GM12875 (cell line): Measurements from ENCODE around the gene CDK5RAP1.

Experiments used
- H3K4me3 ChIP-seq: one replicate; pipeline ENCODE4 v1.5.1; 2011; ENCODE audit warnings: low read depth, low read length, control low read depth
- CTCF ChIP-seq: IDR thresholded peaks from 2 replicates; pipeline ENCODE4 v1.5.1; 2011; ENCODE audit warnings: low read depth, mild to moderate bottlenecking, control low read depth, inconsistent platforms, low read length, moderate library complexity, borderline replicate concordance; ENCODE audit not compliant: insufficient read depth

The CDK5RAP1 gene

GRCh38 chr20:33412484-33412838 is 11.1 kb upstream of the CDK5RAP1 start:
- no peak overlapping the region for H3K4me3 ChIP-seq
- no peak for TF ChIP-seq CTCF

GRCh38 chr20:33411711-33412483 is 10.6 kb upstream of the CDK5RAP1 start:
- no peak for TF ChIP-seq CTCF
- H3K4me3 ChIP-seq = no peak overlapping the region

GRCh38 chr20:33411242-33411641 is 9.9 kb upstream of the CDK5RAP1 start:
- no peak for TF ChIP-seq CTCF
- H3K4me3 ChIP-seq = no peak overlapping the region

GRCh38 chr20:33410081-33410742 is 8.9 kb upstream of the CDK5RAP1 start:
- no peak for TF ChIP-seq CTCF
- H3K4me3 ChIP-seq = no peak overlapping the region

- H3K4me3 ChIP-seq = no peak overlapping the region
- no peak for TF ChIP-seq CTCF
Observed at GRCh38 chr20:33408716-33409654, 7.7 kb upstream of the CDK5RAP1 start.

GRCh38 chr20:33408313-33408712 is 7.0 kb upstream of the CDK5RAP1 start:
- no peak for TF ChIP-seq CTCF

GRCh38 chr20:33407796-33408195 is 6.5 kb upstream of the CDK5RAP1 start:
- no peak for TF ChIP-seq CTCF
- no peak overlapping the region for H3K4me3 ChIP-seq

More at GRCh38 chr20:33408313-33408712, 7.0 kb upstream of the CDK5RAP1 start:
- no peak overlapping the region for H3K4me3 ChIP-seq
